Activated T-helper 1 cell treated with Interleukin-2 at 50 U/mL for 16 hours (primary cell): Measurements from ENCODE around the gene SEC23IP.
A peak's percentile ranks its signal among the peaks of the same experiment; 100 is the strongest.
"Not testable (repeated sequence)": the region's sequence is repeated elsewhere in the genome, so short reads cannot be mapped to it uniquely, and the experiment has no call there.

Experiments
- DNase-seq: peaks from one replicate; pipeline ENCODE4 v3.0.0-alpha.2; 2020; ENCODE audit warnings: low read depth

The SEC23IP gene

GRCh38 chr10:119892188-119893065, at the start of gene SEC23IP:
SEC23IP (plus strand) TSS chr10:119892730; CDS start chr10:119892783, 53 bp downstream.
- peak; percentile 84 for DNase-seq

GRCh38 chr10:119845656-119846055, 46.9 kb upstream of the SEC23IP start:
- no peak for DNase-seq

- DNase-seq = no peak
These were observed 43.3 kb upstream of the SEC23IP start for GRCh38 chr10:119849031-119849789.

GRCh38 chr10:119849944-119850343, 42.6 kb upstream of the SEC23IP start:
- no peak for DNase-seq

GRCh38 chr10:119852277-119852676, 40.3 kb upstream of the SEC23IP start:
- no peak for DNase-seq

- DNase-seq = no peak
These were observed 39.7 kb upstream of the SEC23IP start for GRCh38 chr10:119852822-119853221.

- no peak for DNase-seq
These were observed 39.0 kb upstream of the SEC23IP start for GRCh38 chr10:119853574-119853973.

- DNase-seq = no peak
These were observed 34.5 kb upstream of the SEC23IP start for GRCh38 chr10:119858063-119858462.

GRCh38 chr10:119859420-119860258, 32.9 kb upstream of the SEC23IP start:
- DNase-seq = no peak

GRCh38 chr10:119860866-119861607, 31.5 kb upstream of the SEC23IP start:
- no peak for DNase-seq

- DNase-seq = no peak
These were observed 30.0 kb upstream of the SEC23IP start for GRCh38 chr10:119862524-119862923.

GRCh38 chr10:119863951-119864565, 28.5 kb upstream of the SEC23IP start:
- DNase-seq = no peak

- no peak for DNase-seq
These were observed 26.8 kb upstream of the SEC23IP start for GRCh38 chr10:119865699-119866240.

GRCh38 chr10:119867317-119867716, 25.2 kb upstream of the SEC23IP start:
- DNase-seq = no peak

GRCh38 chr10:119869398-119869797, 23.1 kb upstream of the SEC23IP start:
- not testable (repeated sequence) for DNase-seq

GRCh38 chr10:119871881-119872609, 20.5 kb upstream of the SEC23IP start:
- peak; percentile 41 for DNase-seq

GRCh38 chr10:119872610-119872859, 20.0 kb upstream of the SEC23IP start, which contains the start of gene MCMBP:
MCMBP (minus strand) TSS chr10:119872843; CDS start chr10:119872584, 259 bp downstream.
- no peak for DNase-seq

- DNase-seq = peak; percentile 87
These were observed 19.5 kb upstream of the SEC23IP start for GRCh38 chr10:119872860-119873681.

GRCh38 chr10:119878524-119878923, 14.0 kb upstream of the SEC23IP start:
- DNase-seq = no peak
